Measurements from ENCODE around the gene TOB1. TPM values are rescaled to one million over a fixed set of nuclear protein-coding genes. Genes with fewer than 3 reads are reported as not detected.

The TOB1 gene
- total RNA-seq, 1 experiment from 2014 or later = 31.6 TPM

DNA sequence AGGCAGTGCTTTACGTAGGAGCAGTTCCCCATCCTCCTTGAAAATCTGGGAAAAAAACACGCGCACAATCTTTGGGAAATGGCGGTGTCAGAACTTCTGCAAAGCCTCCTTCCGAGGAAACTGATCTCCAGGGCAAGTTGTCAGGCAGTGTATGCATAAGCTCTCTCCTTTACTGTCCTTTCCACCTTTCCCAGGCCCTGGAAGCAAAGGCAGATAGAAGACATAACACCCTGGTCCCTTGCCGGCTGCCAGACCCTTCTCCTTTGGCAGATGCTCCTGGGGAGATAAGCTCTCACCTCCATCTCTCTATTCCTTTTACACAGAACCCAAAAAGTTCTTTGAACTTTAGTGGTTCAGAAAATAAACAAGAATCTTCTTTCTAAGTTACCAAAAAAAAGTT lies 12.4 kb downstream of the TOB1 start:
- H3K27ac ChIP-seq (ENCODE audit: insufficient read length, low read depth, low read length) = no peak overlapping the region
- no peak overlapping the region for H3K56ac ChIP-seq (ENCODE audit: insufficient read length, low read depth, low read length)
- H3T11ph ChIP-seq (ENCODE audit: low read length) = no peak overlapping the region
- H3K14ac ChIP-seq (ENCODE audit: insufficient read depth, low read length) = no peak overlapping the region
- H2BK15ac ChIP-seq (ENCODE audit: low read depth, low read length) = peak overlapping the region; percentile 27; the same call in 1 of the 2 replicates
- no peak overlapping the region for H3K4ac ChIP-seq (ENCODE audit: low read depth, low read length)
- H3K79me2 ChIP-seq (ENCODE audit: insufficient read depth, low read length) = no peaks in the 10 kb centered on the region
- Mint-ChIP-seq H3K4me1 (peaks cover 2 to 10% of the 10 kb centered on the region in 2 experiments), H3K27me3 (ENCODE audit: low read depth) (peaks cover 3% of the 10 kb centered on the region), H3K27ac (no peak overlapping the region), H3K4me3 (no peak overlapping the region), H3K9me3 (no peaks in the 10 kb centered on the region), H3K36me3 (ENCODE audit: insufficient read depth in 1 of 3, low read depth in 3 of 3) (no peaks in the 10 kb centered on the region)
- no peak overlapping the region for H4K5ac ChIP-seq (ENCODE audit: insufficient read length, low read depth, low read length)
- no peak overlapping the region for H3K4me2 ChIP-seq (ENCODE audit: insufficient read depth, insufficient read length, low read length)
- no peak overlapping the region for H3K18ac ChIP-seq (ENCODE audit: insufficient read length, low read depth, low read length)
- H4K91ac ChIP-seq (ENCODE audit: insufficient read length, low read depth, low read length) = no peak overlapping the region
- WGBS (ENCODE audit: extremely low coverage, insufficient read length, low lambda C conversion rate) = no CpG with 5 or more reads among the region's 6 CpGs
- H3K9ac ChIP-seq (ENCODE audit: extremely low read depth, insufficient read length, low read length) = no peak overlapping the region
- no peak overlapping the region for H2BK120ac ChIP-seq (ENCODE audit: low read depth, low read length, poor library complexity, severe bottlenecking)
- no peaks in the 10 kb centered on the region for H3K23me2 ChIP-seq (ENCODE audit: insufficient read length, low read depth, low read length, poor library complexity, severe bottlenecking)
- H3K9me3 ChIP-seq (ENCODE audit: control insufficient read depth, low read depth, low read length) = no peaks in the 10 kb centered on the region
- no peaks in the 10 kb centered on the region for H3K27me3 ChIP-seq (ENCODE audit: insufficient read depth, low read length)
- no peak overlapping the region for H3K23ac ChIP-seq (ENCODE audit: insufficient read length, low read depth, low read length)
- H2BK20ac ChIP-seq (ENCODE audit: low read depth, low read length, poor library complexity, severe bottlenecking) = no peak overlapping the region
- no peak overlapping the region for H2BK12ac ChIP-seq (ENCODE audit: insufficient read length, low read depth, low read length)
- DNase-seq = peak; percentile 18
- H3K4me1 ChIP-seq (ENCODE audit: insufficient read depth, low read length) = no peaks in the 10 kb centered on the region
- no peak overlapping the region for H2BK5ac ChIP-seq (ENCODE audit: insufficient read length, low read length)
- no peak for TF ChIP-seq CTCF (conservative IDR thresholded peaks at IDR 0.05)
- no peak overlapping the region for H2AFZ ChIP-seq (ENCODE audit: low read length)
- no peak overlapping the region for H2AK5ac ChIP-seq (ENCODE audit: insufficient read length, low read length)
- no peak overlapping the region for H4K8ac ChIP-seq (replicated peaks; ENCODE audit: insufficient read length, low read depth, low read length)
- H4K20me1 ChIP-seq (ENCODE audit: control insufficient read depth, insufficient read depth, insufficient read length) = no peaks in the 10 kb centered on the region
- H3K79me1 ChIP-seq (ENCODE audit: insufficient read depth, low read depth, low read length, poor library complexity, severe bottlenecking) = no peaks in the 10 kb centered on the region

Data from H9 (cell line).